Skeletal muscle cell (primary cell): ENCODE measurements around the gene ACBD3.

ENCODE experiments used
- DNase-seq: peaks from one replicate; pipeline ENCODE4 v3.0.0-alpha.2; 2010; ENCODE audit warnings: low read depth
- H3K4me3 ChIP-seq: 2 replicates; pipeline ENCODE4 v1.5.1; 2011; ENCODE audit warnings: low read depth, mild to moderate bottlenecking, control low read depth, low read length, moderate library complexity

ACBD3 gene

DNA sequence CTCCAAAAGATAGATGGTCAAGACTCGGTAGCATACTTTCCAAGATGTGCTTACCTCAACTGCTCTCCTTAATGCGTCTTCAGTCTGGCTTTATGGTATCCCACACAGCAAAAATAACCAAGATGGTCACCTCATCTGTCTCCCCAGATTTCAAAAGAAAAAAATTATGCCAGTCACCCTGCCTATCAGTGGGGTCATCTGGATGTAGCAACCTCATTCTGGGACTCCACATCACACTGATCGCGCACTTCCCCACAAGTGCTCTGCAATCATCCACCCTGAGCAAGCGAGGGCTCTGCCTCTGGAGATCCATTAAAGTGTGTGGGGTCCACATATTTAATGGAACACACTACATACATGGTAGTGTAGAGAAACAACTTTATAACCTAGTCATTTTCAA is 42.5 kb downstream of the ACBD3 start:
- no peak overlapping the region for H3K4me3 ChIP-seq
- DNase-seq: no peak

DNA sequence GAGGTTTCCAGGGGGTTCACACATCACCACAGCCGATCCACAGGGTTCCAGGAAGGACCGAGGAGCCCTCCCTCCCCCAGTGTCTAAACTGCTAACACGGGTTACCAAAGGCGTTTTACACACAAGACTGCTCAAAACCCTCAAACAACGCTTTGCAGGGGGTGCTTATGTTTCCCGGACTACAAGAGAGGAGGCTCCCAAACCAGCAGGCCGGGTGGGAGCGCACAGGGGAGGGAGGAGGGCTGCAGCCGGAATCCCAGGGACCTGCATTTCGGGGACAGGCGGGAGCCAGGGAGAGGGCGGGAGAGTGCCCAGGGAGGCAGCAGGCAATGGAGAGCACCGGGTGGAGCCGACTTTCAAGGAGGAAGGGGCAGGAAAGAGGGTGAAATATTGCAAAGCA is 50.8 kb downstream of the ACBD3 start:
- H3K4me3 ChIP-seq: no peak overlapping the region
- no peak for DNase-seq

DNA sequence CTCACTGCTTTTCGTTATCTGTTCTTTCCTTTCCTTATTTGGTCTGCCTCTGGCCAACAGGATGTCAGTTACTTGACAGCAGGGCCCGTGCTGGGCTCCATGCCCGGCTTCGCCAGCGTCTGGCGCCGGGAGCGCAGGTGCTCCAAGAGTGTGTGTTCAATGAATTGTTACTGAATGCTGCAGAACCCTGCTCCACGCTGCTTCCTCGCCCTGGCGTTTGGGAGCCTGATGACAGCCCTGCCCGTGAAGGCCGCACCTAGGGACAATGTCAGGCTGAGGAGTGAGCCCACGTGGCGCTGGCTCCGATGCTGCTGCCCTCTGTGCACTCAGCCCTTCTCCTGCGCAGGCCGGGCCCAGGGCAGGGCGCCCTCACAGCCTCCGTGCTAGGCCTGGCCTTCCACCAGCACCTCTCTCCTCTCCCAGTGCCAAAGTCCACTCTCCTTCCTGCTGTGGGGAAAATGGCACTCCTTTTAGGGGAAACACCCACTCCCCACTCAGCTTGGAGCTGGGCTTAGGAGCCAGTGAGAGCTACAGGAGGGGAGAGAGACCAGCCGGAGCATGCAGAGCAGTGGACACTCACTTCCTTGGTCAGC is 51.4 kb downstream of the ACBD3 start:
- DNase-seq: no peak
- H3K4me3 ChIP-seq: no peak overlapping the region

DNA sequence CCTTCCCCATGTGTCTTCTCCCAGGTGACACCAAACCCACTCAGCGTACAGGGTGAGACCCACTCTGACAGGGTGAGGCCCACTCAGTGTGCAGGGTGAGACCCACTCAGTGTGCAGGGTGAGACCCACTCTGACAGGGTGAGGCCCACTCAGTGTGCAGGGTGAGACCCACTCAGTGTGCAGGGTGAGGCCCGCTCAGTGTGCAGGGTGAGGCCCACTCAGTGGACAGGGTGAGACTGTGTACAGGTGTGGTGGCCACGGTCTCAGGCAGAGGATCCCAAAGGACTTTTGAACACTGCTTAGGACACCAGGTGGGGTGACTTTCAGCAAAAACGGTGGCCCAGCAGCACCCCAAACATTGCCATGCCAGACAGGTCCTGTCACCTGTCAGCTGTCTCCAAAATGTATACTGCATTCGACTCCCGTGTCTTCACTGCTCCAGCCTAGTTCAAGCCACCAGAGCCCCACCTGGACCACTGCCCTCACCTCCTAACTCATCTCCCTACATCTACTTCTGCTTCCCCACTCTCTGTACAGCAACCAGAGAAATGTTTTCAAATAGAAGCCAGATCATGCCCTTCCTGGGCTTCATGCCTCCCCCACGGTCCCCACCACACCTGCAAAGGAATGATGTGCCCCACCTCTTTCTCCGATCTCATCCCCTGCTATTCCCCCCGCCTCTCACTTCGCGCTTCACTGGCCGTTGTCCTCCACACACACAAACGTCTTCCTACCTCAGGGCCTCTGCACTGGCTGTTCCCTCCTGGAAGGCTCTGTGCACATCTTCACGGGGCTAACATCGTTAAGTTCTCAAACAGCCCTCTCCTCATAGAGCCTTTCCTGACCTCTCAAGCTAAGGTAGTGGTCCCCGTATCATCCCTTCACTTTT is 52.1 kb downstream of the ACBD3 start:
- H3K4me3 ChIP-seq: no peak overlapping the region
- no peak for DNase-seq

DNA sequence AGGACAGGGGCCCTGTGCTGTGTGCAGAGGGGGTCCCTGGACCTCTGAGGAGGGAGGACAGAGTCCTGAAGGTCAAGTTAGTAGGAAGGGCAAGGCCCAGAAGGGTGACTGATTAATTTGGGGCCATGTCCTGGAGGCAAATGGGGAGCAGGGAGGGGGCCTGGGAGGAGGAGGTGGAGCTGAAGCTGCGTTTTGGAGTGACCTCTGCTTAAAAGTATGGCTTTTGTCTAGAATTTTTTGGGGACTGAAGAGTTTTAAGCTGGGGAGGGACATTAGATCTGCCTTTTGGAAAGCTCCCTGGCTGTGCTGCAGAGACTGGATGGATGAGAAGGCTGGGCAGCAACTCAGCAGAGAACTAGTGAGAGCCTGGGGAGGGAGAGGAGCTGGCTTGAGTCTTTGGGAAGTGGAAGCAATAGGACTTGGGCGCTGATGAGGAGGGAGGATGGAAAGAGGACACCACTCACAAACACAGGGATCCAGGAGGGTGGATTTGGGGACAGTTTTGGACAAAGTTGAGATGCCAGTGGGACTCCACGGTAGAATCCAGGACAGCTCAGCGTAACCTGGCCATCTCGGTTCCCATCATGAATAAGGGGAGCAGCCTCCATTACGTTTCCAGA is 52.9 kb downstream of the ACBD3 start:
- H3K4me3 ChIP-seq: no peak overlapping the region
- DNase-seq: no peak

DNA sequence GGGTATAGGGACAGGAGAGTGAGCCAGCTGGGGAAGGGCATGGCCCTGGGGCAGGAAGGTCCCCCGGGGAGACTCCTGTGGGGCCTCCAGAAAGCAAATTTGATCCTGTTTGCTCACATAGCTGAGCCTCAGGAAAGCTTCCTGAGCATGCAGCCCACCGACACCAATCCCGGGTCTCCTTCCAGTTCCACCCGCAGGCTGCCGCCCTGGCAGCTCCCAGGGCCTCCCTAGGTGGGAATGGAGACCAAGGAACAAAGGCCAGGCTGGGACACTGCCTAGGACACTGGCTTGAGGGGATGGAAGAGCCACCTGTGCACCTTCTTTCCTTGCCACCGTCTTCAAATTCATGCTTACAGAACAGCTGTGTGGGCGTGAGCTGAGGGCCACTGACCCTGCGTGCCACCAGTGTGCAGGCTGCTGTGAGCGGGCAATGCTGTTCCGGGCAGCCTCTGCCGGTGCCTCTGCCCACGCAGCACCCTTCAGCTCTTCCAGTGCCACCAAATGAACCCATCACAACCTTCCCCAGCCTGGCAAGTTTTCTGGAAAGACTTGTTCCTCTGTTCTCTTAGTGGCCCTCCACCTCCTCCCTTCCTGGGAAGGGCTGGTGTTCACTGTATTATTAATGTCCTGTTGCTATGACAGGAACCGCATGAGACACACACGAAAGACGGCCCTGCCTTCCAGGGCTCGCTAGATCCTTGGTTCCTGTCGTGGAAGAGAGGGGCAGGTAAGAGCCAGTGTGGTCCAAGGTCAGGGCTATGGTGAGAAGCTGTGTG is 53.6 kb downstream of the ACBD3 start:
- no peak for DNase-seq
- H3K4me3 ChIP-seq: no peak overlapping the region

DNA sequence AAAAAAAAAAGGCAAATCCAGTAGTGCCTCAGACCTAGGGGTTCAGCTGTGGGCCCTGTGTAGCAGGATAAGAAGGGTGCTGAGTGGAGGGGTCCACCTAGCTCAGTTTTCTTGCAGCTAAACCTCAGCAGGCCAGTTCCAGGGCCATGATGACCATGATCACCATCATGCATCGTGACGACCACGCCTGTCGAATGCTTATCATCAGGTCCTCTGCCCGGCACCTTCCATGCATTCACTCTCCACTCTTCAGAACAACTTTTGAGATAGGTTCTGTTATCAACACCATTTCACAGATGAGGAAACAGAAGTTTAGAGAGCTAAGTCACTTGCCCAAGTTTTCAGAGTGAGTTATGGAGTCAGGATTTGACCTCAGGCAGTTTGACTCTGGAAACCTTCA is 54.9 kb downstream of the ACBD3 start:
- no peak overlapping the region for H3K4me3 ChIP-seq
- DNase-seq: no peak

DNA sequence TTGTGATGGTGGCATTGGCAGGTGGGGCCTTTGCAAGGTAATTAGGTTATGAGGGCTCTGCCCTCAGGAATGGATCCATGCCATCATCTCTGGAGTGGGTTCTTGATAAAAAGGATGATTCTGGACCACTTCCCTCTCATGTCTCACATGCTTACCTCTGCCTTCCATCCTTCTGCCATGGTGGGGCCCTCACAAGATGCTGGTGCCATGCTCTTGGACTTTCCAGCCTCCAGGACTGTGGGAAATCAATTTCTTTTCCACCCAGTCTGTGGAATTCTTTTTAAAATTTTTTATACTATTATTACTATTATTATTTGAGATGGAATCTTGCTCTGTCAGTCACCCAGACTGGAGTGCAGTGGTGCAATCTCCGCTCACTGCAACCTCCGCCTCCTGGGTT is 57.3 kb downstream of the ACBD3 start:
- no peak for DNase-seq
- H3K4me3 ChIP-seq: no peak overlapping the region

DNA sequence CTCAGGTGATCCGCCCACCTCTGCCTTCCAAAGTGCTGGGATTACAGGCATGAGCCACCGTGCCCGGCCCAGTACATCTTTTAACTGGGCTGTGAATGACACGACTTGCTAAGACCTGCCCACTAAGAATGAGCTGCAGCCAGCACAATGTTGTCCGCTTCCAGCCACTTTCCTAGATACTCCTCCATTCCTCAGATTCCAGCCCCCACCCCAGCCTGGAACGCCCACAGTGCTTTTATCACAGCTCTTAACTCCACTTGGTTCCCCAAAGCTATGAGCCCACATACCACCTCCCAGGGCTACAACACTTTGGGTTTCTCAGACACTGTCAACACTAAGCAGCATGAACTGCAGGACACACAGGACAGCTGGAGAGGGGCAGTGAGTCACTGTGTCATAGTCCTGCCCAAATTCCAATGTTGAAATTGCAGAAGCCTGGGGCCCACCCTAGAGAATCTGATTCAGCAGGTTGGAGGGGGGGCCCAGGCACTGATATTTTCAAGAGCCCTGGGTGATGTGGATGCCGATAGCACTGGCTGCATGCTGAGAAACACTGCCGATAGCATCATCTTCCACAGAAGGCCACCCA is 58.0 kb downstream of the ACBD3 start:
- peak; percentile 16 for DNase-seq
- no peak overlapping the region for H3K4me3 ChIP-seq

DNA sequence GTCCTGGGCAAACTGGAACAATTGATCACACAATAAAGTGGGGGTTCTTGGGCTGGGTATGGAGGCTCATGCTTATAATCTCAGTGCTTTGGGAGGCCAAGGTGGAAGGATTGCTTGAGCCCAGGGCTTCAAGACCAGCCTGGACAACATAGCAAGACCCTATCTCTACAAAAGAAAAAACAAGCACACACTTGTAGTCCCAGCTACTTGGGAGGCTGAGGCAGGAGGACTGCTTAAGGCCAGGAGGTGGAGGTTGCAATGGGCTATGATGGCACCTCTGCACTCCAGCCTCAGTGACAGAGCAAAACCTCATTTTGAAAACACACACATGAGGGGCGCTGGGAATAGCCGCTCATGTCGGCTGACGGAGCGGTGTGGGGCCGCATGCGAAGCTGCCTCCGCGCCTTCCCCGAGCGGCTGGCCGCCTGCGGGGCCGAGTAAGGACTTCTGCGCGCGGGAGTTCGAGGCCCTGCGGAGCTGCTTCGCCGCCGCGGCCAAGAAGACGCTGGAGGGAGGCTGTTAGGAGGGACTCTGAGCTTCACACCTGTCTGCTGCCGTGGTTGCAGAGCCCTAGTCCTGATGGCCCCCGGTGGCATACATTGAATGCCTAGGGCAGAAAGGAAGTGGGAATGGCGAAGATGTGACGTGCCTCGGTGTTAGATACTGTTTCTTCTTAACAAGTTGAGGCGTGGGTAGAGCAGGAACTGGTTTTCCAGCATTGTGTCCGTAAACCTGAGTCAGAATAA is 59.5 kb downstream of the ACBD3 start:
- no peak overlapping the region for H3K4me3 ChIP-seq
- no peak for DNase-seq

DNA sequence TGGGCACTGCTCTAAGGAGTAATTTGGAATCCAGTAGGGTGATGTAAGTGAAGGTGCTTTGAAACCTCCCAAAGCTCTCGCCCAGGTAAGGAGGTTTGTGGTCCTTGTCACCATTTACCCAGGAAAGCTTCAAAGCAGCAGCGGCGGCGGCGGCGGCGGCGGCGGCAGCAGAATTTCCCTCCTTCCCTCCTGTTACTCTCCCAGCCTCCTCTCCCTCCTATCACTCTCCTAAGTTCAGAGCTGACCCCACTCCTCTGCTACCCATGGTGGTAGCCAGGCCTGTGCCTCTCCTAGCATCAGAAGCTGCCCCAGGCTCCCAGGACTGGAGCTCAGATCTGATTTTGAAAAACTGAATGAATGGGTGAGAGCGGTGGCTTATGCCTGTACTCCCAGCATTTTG is 60.7 kb downstream of the ACBD3 start:
- H3K4me3 ChIP-seq: no peak overlapping the region
- DNase-seq: no peak

DNA sequence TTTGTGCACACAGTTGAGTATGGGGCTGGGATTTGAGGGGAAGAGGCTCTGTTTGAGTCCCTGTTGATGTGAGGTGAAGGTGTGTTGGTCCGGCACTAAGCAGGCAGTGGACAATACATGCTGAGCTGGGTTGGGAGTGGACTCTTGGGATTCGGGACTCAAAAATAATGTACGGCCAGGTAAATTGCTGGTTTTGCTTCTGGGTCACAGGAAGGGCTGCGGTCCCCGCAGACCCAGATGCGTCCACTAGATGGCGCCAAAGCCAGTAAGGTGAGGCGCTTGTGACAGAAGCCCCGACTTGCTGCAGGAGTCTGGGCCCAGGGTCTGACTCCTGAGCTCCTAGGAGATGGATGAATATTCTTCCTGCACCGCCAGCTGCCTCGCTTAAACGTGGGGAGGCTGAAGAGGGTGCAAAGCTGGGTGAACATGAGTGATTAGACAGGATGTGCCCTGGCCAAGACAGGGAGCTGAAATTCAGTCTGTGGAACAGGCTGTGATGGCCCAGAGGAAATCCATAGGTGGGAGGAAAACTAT is 61.4 kb downstream of the ACBD3 start:
- H3K4me3 ChIP-seq: no peak overlapping the region
- no peak for DNase-seq

DNA sequence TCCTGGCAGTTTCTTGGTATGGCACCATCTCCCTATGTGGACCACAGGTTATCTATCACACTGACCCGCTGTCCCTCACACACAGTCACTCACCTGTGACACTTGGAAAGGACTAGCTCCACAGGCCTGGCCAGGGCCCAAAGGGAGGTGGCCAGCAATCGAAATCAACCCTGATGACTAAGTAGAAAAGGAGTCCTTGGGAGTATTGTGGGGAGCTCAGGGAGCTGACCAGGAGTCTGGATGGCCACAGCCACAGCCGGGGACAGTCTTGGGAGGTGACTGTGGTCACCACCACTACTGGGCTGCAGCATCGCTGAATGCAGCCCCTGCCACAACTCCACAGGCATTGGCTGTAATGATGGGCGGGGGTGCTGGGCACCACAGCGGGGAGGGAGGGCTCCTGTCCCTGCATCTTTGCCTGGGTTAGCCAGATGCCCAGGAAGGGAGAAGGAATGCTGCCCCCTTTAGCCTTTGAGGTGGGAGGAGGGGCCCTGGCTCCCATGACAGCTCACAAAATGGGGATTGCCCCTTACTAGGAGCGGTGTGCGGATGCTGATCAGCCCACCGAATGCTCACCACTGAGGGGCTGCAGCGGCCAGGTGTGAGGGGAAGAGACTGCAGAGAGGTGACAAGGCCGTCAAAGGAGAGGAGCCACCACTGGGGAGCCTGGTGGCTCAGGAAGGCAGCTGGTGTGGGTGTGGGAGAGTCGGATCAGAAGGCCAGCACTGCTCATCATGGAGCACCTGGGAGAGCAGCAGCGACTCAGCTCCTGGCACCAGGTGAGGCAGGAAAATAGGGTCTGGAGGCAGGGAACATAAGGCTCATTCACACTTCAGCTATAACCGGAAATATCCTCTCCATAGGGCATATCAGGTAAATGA is 62.7 kb downstream of the ACBD3 start:
- DNase-seq: no peak

DNA sequence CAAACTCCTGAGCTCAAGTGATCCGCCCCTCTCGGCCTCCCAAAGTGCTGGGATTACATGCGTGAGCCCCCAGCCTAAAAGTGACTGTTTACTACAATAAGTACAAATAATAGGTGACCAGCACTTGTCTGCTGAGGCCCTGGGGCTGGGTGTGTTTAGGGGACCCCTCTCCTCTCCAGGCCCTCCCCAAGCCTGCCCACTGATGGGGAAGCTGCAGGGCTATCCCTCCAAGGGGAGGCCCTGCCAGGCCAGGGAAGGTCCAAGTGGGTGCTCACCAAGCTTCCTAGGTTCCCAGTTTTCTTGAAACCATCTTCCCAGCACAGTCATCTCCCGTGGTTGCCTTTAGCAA is 63.4 kb downstream of the ACBD3 start:
- DNase-seq: no peak
- no peak overlapping the region for H3K4me3 ChIP-seq

More for the DNA sequence above, 62.7 kb downstream of the ACBD3 start:
- H3K4me3 ChIP-seq: no peak overlapping the region

DNA sequence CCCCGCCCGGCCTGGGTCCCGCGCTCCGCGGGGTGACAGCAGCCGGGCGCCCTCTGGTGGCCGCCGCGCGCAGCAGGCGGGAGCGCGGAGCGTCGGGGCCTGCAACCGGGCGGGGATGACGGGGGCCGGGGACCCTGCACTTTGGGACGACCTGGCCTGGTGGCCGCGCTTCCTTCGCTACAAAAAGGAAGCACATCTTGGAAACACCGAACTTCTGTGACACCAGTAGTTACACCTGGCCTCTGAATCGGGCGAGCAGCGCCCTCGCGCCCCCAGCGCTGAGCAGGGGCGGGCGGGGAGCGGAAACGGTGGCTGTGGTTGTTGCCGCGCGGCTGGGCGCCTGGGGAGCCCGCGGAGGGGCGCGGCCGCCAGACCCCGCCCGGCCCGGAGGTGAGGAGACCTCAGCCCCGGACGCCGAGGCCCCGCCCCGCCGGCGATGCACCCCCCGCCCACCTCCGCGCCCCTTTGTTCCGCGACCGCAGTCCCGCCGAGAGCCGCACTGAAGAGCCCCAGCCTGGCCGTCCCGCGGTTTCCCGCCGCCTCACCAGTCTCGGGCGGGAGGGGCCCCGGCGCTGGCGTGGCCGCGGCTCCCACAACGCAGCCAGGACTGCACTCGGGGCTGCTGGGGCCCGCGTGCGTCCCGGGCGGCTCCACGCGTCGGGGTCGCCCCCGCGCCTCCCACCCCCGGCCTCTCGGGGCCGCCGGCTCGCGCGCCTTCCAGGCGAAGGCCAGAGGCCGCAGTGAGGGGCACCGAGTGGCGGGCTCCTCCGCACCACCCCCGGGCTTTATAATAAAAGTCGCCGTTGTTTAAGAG is 64.7 kb downstream of the ACBD3 start:
- H3K4me3 ChIP-seq: peak overlapping the region; percentile 57
- no peak for DNase-seq

DNA sequence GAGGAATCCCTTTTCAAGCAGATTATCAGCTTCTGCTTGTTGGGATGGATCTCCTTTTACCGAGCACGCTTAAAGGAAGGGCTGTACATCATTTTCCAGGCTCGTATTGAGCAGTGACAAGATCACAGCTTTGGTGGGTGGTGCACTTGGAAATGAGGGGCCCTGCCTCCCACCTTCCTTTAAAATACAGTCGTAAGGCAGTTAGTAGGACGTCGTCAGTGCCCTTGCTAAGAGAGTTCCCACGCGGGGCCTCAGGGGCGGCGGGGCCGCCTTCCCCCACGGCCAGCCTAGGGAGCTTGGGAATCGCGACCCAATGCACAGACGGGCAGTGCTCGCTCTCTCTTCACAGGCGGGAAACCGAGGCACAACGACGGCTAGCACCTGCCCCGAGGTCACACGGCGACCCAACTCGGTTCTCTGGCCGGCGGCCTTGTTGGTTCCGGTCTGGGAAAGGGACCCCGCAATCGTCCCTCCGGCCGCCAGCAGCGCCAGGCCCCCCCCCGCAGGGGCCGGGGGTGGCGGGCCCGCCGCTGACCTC is 65.4 kb downstream of the ACBD3 start:
- DNase-seq: no peak
- H3K4me3 ChIP-seq: no peak overlapping the region

DNA sequence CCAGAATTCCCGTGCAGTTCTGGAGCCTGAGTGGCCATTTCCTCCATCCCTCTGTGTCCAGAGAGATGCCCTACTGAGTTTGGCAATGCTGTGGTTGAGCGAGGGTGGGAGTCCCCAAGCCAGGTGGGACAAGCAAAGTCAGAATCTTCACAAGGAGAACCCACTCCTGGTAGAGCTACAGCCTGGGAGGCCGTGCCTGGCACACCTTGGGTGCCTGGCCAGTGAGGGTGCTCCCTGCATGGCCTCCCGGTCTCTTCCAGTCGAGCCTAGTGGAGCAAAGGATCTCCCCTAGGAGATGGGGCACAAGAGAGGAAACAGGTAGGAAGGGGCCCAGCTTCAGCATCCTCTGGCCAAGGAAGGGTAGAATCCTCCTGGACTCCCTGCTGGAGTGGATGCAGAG is 66.1 kb downstream of the ACBD3 start:
- no peak overlapping the region for H3K4me3 ChIP-seq
- DNase-seq: no peak
